ENCODE data around the gene CHID1. TPM values are rescaled to one million over a fixed set of nuclear protein-coding genes. Genes with fewer than 3 reads are reported as not detected.
A peak's percentile ranks its signal among the peaks of the same experiment; 100 is the strongest.

CHID1 gene
- polyA plus RNA-seq, 1 donor = 82.9 TPM

DNA sequence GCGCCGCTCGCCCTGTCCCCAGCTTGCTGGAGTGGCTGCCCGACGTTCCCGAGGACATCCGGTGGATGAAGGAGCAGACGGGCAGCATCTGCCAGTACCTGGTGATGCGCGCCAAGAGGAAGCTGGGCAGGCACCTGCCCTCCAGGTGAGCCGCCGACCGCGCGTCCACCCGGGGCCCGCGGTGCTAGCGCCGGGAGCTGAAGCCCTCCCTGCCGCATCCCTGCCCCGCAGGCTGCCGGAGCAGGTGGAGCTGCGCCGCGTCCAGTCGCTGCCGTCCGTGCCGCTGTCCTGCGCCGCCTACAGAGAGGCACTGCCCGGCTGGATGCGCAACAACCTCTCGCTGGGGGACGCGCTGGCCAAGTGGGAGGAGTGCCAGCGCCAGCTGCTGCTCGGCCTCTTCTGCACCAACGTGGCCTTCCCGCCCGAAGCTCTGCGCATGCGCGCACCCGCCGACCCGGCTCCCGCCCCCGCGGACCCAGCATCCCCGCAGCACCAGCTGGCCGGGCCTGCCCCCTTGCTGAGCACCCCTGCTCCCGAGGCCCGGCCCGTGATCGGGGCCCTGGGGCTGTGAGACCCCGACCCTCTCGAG lies 86.2 kb downstream of the CHID1 start:
- Histone ChIP-seq H3K27me3 (ENCODE audit: control insufficient read depth, insufficient read depth, low read length) (peaks cover 25% of the 10 kb centered on the region), H3K4me1 (ENCODE audit: control insufficient read depth, insufficient read depth, low read length) (peaks cover 57% of the 10 kb centered on the region), H3K36me3 (ENCODE audit: control insufficient read depth, insufficient read depth, low read length) (peaks cover 35% of the 10 kb centered on the region), H3K4me3 (ENCODE audit: low read length) (no peak overlapping the region), H3K27ac (ENCODE audit: low read length) (no peak overlapping the region), H3K9me3 (ENCODE audit: control insufficient read depth, low read depth, low read length) (no peaks in the 10 kb centered on the region)
- DNase-seq = no peak
- no CpG with 5 or more reads among the region's 59 CpGs for WGBS (ENCODE audit: insufficient coverage, low lambda C conversion rate)

DNA sequence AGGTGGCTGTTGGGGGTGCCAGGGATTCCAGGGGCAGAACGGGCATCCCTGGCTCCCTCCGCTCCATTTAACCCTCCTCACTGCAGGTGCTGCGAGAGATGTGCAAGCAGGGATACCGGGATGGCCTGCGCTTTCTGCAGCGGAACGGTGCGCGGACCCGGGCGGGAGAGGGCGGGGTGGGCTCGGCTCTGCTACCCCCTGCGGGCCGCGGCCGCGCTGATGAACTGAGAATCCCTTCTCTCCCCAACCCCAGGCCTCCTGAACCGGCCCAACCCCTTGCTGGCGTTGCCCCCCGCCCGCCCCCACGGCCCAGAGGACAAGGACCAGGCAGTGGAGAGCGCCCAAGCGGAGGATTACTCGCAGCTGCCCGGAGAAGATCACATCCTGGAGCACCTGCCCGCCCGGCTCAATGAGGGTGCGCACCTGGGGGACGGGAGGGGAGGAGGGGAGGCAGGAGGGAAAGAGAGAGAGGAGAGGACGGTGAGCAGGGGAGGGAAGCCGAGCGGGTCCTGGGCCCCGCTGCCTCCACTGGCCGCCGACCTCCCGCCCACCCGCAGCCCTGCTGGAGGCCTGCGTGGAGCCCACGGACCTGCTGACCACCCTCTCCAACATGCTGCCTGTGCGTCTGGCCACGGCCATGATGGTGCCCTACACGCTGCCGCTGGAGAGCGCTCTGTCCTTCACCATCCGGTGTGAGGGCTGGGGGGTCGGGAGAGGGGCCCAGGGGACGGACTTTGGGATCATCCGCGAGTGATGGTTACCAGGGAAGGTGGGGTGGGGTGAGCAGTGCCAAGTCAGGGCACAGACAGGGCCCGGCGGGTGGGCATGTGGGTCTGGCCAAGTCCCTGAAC lies 86.9 kb downstream of the CHID1 start:
- Histone ChIP-seq H3K9me3 (ENCODE audit: control insufficient read depth, low read depth, low read length) (no peaks in the 10 kb centered on the region), H3K27ac (ENCODE audit: low read length) (no peak overlapping the region), H3K36me3 (ENCODE audit: control insufficient read depth, insufficient read depth, low read length) (peaks cover 35% of the 10 kb centered on the region), H3K27me3 (ENCODE audit: control insufficient read depth, insufficient read depth, low read length) (peaks cover 18% of the 10 kb centered on the region), H3K4me3 (ENCODE audit: low read length) (no peak overlapping the region), H3K4me1 (ENCODE audit: control insufficient read depth, insufficient read depth, low read length) (peaks cover 54% of the 10 kb centered on the region)
- no CpG with 5 or more reads among the region's 53 CpGs for whole genome bisulfite sequencing (ENCODE audit: insufficient coverage, low lambda C conversion rate)
- DNase-seq = no peak

DNA sequence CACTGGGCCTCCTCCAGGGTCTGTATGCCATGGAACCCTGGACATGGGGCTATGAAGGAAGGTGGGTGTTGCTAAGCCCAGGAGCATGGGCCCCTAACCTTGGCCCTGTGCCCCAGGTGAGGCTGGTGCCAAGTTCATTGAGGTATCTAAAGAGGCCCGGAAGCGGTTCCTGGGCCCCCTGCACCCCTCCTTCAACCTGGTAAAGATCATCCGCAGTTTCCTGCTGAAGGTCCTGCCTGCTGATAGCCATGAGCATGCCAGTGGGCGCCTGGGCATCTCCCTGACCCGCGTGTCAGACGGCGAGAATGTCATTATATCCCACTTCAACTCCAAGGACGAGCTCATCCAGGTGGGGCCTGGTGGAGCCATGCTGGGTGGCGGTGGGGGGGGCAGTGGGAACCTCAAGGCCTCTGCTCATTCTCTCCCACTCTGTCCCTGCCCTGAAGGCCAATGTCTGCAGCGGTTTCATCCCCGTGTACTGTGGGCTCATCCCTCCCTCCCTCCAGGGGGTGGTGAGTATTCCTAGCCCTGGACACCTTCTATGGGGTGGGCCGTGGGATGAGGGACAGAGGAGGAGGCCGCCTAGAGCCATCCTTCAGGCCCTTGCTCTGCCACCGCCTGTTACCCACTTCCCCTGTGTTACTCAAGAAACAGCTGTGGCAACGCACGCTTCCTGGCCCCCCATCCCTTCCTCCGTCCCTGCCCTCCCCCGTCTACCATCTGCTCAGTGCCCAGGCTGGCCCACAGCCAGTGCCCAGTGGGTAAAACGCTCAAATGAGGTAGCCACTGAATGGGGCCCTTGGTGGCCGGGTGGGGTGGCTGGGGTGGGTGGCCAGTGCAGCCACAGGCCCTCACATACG lies 88.9 kb downstream of the CHID1 start:
- no CpG with 5 or more reads among the region's 22 CpGs for WGBS (ENCODE audit: insufficient coverage, low lambda C conversion rate)
- peaks cover 35% of the 10 kb centered on the region for H3K36me3 ChIP-seq (ENCODE audit: control insufficient read depth, insufficient read depth, low read length)
- peak overlapping the region; percentile 96 for H3K4me3 ChIP-seq (ENCODE audit: low read length)
- H3K27me3 ChIP-seq (ENCODE audit: control insufficient read depth, insufficient read depth, low read length) = peaks cover 8% of the 10 kb centered on the region
- H3K27ac ChIP-seq (ENCODE audit: low read length) = peak overlapping the region; percentile 83
- H3K9me3 ChIP-seq (ENCODE audit: control insufficient read depth, low read depth, low read length) = no peaks in the 10 kb centered on the region
- no peak for DNase-seq
- peaks cover 47% of the 10 kb centered on the region for H3K4me1 ChIP-seq (ENCODE audit: control insufficient read depth, insufficient read depth, low read length)

DNA sequence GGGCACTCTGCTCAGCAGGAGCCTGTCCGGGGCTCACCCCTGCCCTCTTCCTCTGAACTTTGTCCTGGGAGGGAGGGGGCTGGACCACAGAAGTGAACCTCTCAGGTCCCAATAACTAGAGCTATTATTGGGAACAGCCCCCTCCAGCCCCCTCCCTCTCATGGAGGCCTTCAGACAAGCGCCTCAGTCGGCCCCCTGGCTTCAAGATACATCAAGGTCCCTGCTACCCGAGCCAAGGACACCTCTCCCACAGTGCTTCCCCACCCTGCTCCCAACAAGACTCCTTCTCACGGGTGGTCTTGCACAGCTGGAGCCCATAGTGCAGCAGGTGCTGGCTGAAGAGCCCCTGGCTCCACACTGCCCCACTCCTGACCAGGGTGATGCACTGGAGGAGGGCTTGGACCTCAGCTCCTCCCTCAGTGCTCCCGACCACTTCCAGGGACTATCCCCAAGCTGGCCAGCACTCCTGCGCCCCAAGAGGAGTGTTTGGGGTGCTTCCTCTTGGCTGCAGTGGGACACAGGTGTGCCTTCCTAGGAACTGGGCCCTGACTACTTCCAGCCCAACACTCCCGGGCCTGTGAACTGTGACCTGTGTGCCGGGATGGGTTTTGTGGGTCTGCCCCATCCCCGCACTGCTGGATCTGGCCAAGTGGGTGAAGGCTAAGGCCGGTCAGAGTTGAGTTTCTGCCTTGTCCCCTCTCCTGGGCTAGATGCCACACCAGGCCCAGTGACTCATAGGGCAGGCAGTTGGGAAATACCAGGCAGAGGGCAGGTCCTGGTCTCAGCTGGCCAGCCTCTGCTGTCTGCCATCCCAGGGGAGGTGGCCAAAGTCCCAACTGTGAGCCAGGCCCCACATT lies 89.7 kb downstream of the CHID1 start:
- Histone ChIP-seq H3K4me3 (ENCODE audit: low read length) (peak overlapping the region; percentile 96), H3K4me1 (ENCODE audit: control insufficient read depth, insufficient read depth, low read length) (peaks cover 41% of the 10 kb centered on the region), H3K9me3 (ENCODE audit: control insufficient read depth, low read depth, low read length) (no peaks in the 10 kb centered on the region), H3K27me3 (ENCODE audit: control insufficient read depth, insufficient read depth, low read length) (peaks cover 4% of the 10 kb centered on the region), H3K36me3 (ENCODE audit: control insufficient read depth, insufficient read depth, low read length) (peaks cover 35% of the 10 kb centered on the region), H3K27ac (ENCODE audit: low read length) (peak overlapping the region; percentile 83)
- peak in 1 of 2 donors; percentile 79 for DNase-seq
- WGBS (ENCODE audit: insufficient coverage, low lambda C conversion rate) = no CpG with 5 or more reads among the region's 11 CpGs

DNA sequence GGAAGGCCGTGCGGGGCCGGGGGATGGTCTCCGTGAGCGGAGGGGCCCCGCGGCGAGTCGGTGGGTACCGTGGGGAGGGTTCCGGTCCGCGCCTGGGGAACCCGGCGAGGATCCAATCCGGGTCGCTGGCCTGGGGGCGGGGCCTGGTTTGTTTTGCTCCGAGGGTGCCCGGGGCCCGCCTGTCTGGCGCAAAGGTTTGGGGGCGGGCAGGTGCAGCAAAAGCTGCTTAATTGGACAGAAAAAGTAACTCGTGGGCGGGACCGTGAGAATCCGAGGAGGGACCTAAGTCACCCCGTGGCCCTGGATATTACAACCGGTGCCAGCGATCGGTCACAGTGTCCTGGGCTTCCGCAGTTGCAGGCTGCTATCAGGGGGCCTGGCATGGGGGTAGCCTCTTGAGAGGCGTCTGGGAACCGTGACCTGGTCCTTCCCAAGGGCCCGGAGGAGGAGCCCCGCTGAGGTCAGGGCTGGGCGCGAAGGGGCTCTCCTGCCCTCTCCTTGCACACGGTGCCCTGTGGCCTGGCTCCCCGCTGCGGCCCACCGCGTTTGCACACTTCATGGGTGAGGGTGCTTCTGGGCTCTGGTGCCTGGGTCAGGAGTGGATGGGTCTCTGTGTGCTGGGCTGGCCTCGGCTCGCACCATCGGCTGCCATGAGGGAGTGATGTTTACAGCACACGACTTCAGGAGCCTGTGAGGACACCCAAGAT lies 90.5 kb downstream of the CHID1 start:
- H3K36me3 ChIP-seq (ENCODE audit: control insufficient read depth, insufficient read depth, low read length) = peaks cover 36% of the 10 kb centered on the region
- H3K4me1 ChIP-seq (ENCODE audit: control insufficient read depth, insufficient read depth, low read length) = peaks cover 33% of the 10 kb centered on the region
- peak overlapping the region; percentile 84 for H3K27ac ChIP-seq (ENCODE audit: low read length)
- H3K4me3 ChIP-seq (ENCODE audit: low read length) = peak overlapping the region; percentile 96
- H3K9me3 ChIP-seq (ENCODE audit: control insufficient read depth, low read depth, low read length) = no peaks in the 10 kb centered on the region
- WGBS (ENCODE audit: insufficient coverage, low lambda C conversion rate) = no CpG with 5 or more reads among the region's 47 CpGs
- DNase-seq = peak; percentile 92 to 95
- no peaks in the 10 kb centered on the region for H3K27me3 ChIP-seq (ENCODE audit: control insufficient read depth, insufficient read depth, low read length)

DNA sequence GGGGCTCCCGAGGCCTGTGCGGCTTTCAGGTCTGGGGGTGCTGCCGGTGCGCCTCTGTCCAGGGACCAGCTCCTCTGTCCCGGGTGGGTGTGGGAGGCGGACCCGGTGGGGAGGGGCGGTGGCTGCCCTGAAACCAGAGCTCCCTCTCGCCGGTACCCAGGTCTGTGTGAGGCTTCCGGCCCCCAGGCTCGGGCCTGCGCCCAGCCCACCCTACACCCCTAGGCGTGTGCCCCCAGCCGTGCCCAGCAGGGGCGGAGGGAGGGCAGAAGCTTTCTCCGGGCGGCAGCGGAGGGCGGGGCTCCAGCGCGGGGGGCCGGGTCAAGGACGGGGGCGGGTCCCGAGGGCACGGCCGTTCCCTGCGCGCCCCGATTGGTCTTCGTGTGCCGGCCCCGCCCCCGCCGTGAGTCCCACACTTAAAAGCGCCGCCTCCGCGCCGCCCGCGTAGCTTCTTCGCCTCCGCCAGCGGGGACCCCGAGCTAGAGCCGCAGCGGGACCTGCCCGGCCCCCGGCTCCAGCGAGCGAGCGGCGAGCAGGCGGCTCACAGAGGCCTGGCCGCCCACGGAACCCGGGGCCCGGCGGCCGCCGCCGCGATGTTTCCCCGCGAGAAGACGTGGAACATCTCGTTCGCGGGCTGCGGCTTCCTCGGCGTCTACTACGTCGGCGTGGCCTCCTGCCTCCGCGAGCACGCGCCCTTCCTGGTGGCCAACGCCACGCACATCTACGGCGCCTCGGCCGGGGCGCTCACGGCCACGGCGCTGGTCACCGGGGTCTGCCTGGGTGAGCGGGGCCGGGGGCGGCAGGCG lies 91.3 kb downstream of the CHID1 start:
- H3K36me3 ChIP-seq (ENCODE audit: control insufficient read depth, insufficient read depth, low read length) = peaks cover 35% of the 10 kb centered on the region
- peaks cover 30% of the 10 kb centered on the region for H3K4me1 ChIP-seq (ENCODE audit: control insufficient read depth, insufficient read depth, low read length)
- peak; percentile 90 to 94 for DNase-seq
- peak overlapping the region; percentile 96 for H3K4me3 ChIP-seq (ENCODE audit: low read length)
- peak overlapping the region; percentile 100 for H3K27ac ChIP-seq (ENCODE audit: low read length)
- WGBS (ENCODE audit: insufficient coverage, low lambda C conversion rate) = no CpG with 5 or more reads among the region's 96 CpGs
- H3K9me3 ChIP-seq (ENCODE audit: control insufficient read depth, low read depth, low read length) = no peaks in the 10 kb centered on the region
- H3K27me3 ChIP-seq (ENCODE audit: control insufficient read depth, insufficient read depth, low read length) = no peaks in the 10 kb centered on the region

DNA sequence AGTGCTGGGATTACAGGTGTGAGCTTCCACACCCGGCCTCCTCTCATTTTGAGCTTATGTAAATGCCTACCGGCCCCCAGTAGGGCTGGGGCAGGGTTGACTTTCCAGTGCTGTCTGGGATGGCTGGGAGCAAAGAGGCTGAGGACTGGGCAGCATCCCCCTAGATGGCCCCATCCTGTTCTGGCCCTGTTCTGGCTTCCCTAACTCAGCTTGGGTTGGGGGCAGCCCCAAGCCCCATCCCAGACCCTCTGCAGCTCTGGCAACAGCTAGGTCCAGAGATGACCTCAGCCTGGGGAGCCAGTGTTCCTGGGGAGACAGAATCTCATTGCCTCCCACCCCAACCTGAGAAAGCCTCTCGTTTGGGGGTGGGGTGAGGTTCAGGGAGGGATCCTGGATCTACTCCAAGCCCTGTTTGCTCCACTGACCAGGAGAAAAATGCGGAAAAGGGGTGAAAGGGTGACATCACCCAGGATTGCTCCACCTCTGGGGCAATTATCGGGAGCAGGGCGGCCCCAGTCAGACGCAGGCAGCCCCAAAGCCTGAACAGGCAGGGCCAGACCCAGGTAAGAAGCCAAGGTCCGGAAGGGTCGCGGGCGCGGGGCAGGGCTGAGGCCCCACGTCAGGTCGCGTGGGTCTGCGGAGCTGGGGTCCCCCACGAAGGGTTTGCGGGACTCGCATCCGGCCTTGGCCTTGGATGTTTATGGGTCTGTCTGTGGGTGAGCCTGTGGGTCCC lies 92.0 kb downstream of the CHID1 start, which contains the start of gene PNPLA2:
TSS of gene PNPLA2 (plus strand) at position 519 of the 733 bp plus-strand sequence. CDS start 805 bp downstream, outside the sequence.
- WGBS (ENCODE audit: insufficient coverage, low lambda C conversion rate) = no CpG with 5 or more reads among the region's 20 CpGs
- Histone ChIP-seq H3K9me3 (ENCODE audit: control insufficient read depth, low read depth, low read length) (no peaks in the 10 kb centered on the region), H3K27me3 (ENCODE audit: control insufficient read depth, insufficient read depth, low read length) (no peaks in the 10 kb centered on the region), H3K4me1 (ENCODE audit: control insufficient read depth, insufficient read depth, low read length) (peaks cover 28% of the 10 kb centered on the region), H3K4me3 (ENCODE audit: low read length) (peak within 1 kb of the TSS; percentile 96), H3K36me3 (ENCODE audit: control insufficient read depth, insufficient read depth, low read length) (peaks cover 31% of the 10 kb centered on the region), H3K27ac (ENCODE audit: low read length) (peak within 1 kb of the TSS; percentile 100)
- DNase-seq = peak; percentile 89 to 93

Data from large intestine (tissue), 3 donors.